Measurements from ENCODE around the gene OPCML. TPM values are rescaled to one million over a fixed set of nuclear protein-coding genes. Genes with fewer than 3 reads are reported as not detected.

Gene OPCML
- total RNA-seq, 1 experiment from 2014 or later, result 0.94 TPM

- peaks cover 5 to 7% of the 10 kb centered on the region in 2 experiments for H3K4me1 Mint-ChIP-seq
- WGBS (ENCODE audit: extremely low coverage, insufficient read length, low lambda C conversion rate), result no CpG with 5 or more reads among the region's 5 CpGs
- H3K4me3 Mint-ChIP-seq, result no peak overlapping the region
- no peaks in the 10 kb centered on the region for H3K9me3 Mint-ChIP-seq
- no peaks in the 10 kb centered on the region; the same call in 1 of the 2 replicates for H3K27me3 Mint-ChIP-seq (ENCODE audit: low read depth)
- Histone ChIP-seq H3K23ac (ENCODE audit: insufficient read length, low read depth, low read length) (no peak overlapping the region), H3T11ph (ENCODE audit: low read length) (no peak overlapping the region), H2BK120ac (ENCODE audit: low read depth, low read length, poor library complexity, severe bottlenecking) (no peak overlapping the region), H3K4ac (ENCODE audit: low read depth, low read length) (no peak overlapping the region), H3K4me1 (ENCODE audit: insufficient read depth, low read length) (no peaks in the 10 kb centered on the region; the same call in 1 of the 2 replicates), H4K91ac (ENCODE audit: insufficient read length, low read depth, low read length) (no peak overlapping the region), H4K8ac (replicated peaks; ENCODE audit: insufficient read length, low read depth, low read length) (no peak overlapping the region), H3K27ac (ENCODE audit: insufficient read length, low read depth, low read length) (no peak overlapping the region), H3K23me2 (ENCODE audit: insufficient read length, low read depth, low read length, poor library complexity, severe bottlenecking) (no peaks in the 10 kb centered on the region), H2BK20ac (ENCODE audit: low read depth, low read length, poor library complexity, severe bottlenecking) (no peak overlapping the region), H3K79me1 (ENCODE audit: insufficient read depth, low read depth, low read length, poor library complexity, severe bottlenecking) (no peaks in the 10 kb centered on the region), H2AK5ac (ENCODE audit: insufficient read length, low read length) (no peak overlapping the region), H2BK12ac (ENCODE audit: insufficient read length, low read depth, low read length) (no peak overlapping the region), H3K27me3 (ENCODE audit: insufficient read depth, low read length) (no peaks in the 10 kb centered on the region), H3K9ac (ENCODE audit: extremely low read depth, insufficient read length, low read length) (no peak overlapping the region), H3K14ac (ENCODE audit: insufficient read depth, low read length) (no peak overlapping the region), H2AFZ (ENCODE audit: low read length) (no peak overlapping the region), H3K9me3 (ENCODE audit: control insufficient read depth, low read depth, low read length) (no peaks in the 10 kb centered on the region), H3K56ac (ENCODE audit: insufficient read length, low read depth, low read length) (no peak overlapping the region), H4K20me1 (ENCODE audit: control insufficient read depth, insufficient read depth, insufficient read length) (no peaks in the 10 kb centered on the region), H3K79me2 (ENCODE audit: insufficient read depth, low read length) (no peaks in the 10 kb centered on the region), H3K18ac (ENCODE audit: insufficient read length, low read depth, low read length) (no peak overlapping the region), H2BK15ac (ENCODE audit: low read depth, low read length) (no peak overlapping the region), H3K4me2 (ENCODE audit: insufficient read depth, insufficient read length, low read length) (no peak overlapping the region), H2BK5ac (ENCODE audit: insufficient read length, low read length) (no peak overlapping the region), H4K5ac (ENCODE audit: insufficient read length, low read depth, low read length) (no peak overlapping the region)
- H3K36me3 Mint-ChIP-seq (ENCODE audit: insufficient read depth in 1 of 3, low read depth in 3 of 3), result peaks cover 0 to 6% (median 0%) of the 10 kb centered on the region in 3 experiments; a peak in 1 of 7 replicates
- no peak for TF ChIP-seq CTCF (conservative IDR thresholded peaks at IDR 0.05)
- no peak for DNase-seq
- H3K27ac Mint-ChIP-seq, result no peak overlapping the region
Observed at GRCh38 chr11:132873841-132874240, 658.5 kb downstream of the OPCML start.

Data from H9 (cell line).